PC-3 (cell line): Measurements from ENCODE around the gene CBFA2T2. TPM values are rescaled to one million over a fixed set of nuclear protein-coding genes. Genes with fewer than 3 reads are reported as not detected.

Source experiments
- ATAC-seq: fragments of 200-7000 bp; cut with Tn5 transposase; 2 replicates; pipeline ENCODE4 v1.9.1; 2020; ENCODE audit warnings: mild to moderate bottlenecking, moderate library complexity
- BruUV-seq: library from RNA; stranded (reverse); fragments of 400-500 nt; replicated peaks from 2 replicates; lab custom pipeline; 2021; lab: Mats Ljungman, UMichigan
- CTCF ChIA-PET: fragments of 300-600 bp; sonication (Branson Sonifier 250); formaldehyde crosslinking; loops from one replicate; lab custom pipeline; 2022; ENCODE audit warnings: antibody characterized with exemption; lab: Charles Lee
- POLR2A ChIA-PET: fragments of 300-600 bp; sonication (Branson Sonifier 250); formaldehyde crosslinking; loops from one replicate; lab custom pipeline; 2022; ENCODE audit warnings: antibody characterized with exemption; ENCODE audit not compliant: unreplicated experiment; lab: Charles Lee
- DNase-seq: peaks from one replicate; pipeline ENCODE4 v3.0.0-alpha.2; 2015
- H2AFZ ChIP-seq: fragments of 300-600 bp; sonication (generic); 2 replicates; pipeline ENCODE4 v1.6.0; 2016; ENCODE audit warnings: antibody characterized with exemption, low read length
- H3F3A ChIP-seq: fragments of 300-600 bp; sonication (generic); one replicate; pipeline ENCODE4 v1.6.0; 2017; ENCODE audit warnings: antibody characterized with exemption, low read length, control low read depth, mild to moderate bottlenecking; ENCODE audit not compliant: unreplicated experiment
- H3K27ac ChIP-seq: fragments of 300-600 bp; sonication (generic); 2 replicates; pipeline ENCODE4 v1.5.1; 2016; ENCODE audit warnings: mild to moderate bottlenecking, low read length
- H3K27me3 ChIP-seq: fragments of 300-600 bp; sonication (generic); 2 replicates; pipeline ENCODE4 v1.6.1; 2016; ENCODE audit warnings: low read length, mixed read lengths
- H3K36me3 ChIP-seq: fragments of 300-600 bp; sonication (generic); 2 replicates; pipeline ENCODE4 v1.6.1; 2016; ENCODE audit warnings: low read depth, mixed run types, low read length, mixed read lengths
- H3K4me1 ChIP-seq: fragments of 300-600 bp; sonication (generic); 2 replicates; pipeline ENCODE4 v1.5.1; 2016; ENCODE audit warnings: low read length; ENCODE audit not compliant: insufficient read depth
- H3K4me2 ChIP-seq: fragments of 300-600 bp; sonication (generic); 2 replicates; pipeline ENCODE4 v1.6.0; 2016; ENCODE audit warnings: low read length
- H3K4me3 ChIP-seq: fragments of 300-600 bp; sonication (generic); 2 replicates; pipeline ENCODE4 v1.5.1; 2016; ENCODE audit warnings: mild to moderate bottlenecking, low read length, mixed read lengths
- H3K79me2 ChIP-seq: fragments of 300-600 bp; sonication (generic); 2 replicates; pipeline ENCODE4 v1.6.1; 2017; ENCODE audit warnings: low read length, mixed read lengths
- H3K9ac ChIP-seq: fragments of 300-600 bp; sonication (generic); 2 replicates; pipeline ENCODE4 v1.6.0; 2016; ENCODE audit warnings: mild to moderate bottlenecking, low read length
- H3K9me2 ChIP-seq: fragments of 300-600 bp; sonication (generic); replicated peaks from 2 replicates; pipeline ENCODE4 v1.6.1; 2016; ENCODE audit warnings: mixed run types, low read length, mixed read lengths
- H3K9me3 ChIP-seq: fragments of 300-600 bp; sonication (generic); 2 replicates; pipeline ENCODE4 v1.6.1; 2016; ENCODE audit warnings: low read length, mixed read lengths
- H4K20me1 ChIP-seq: fragments of 300-600 bp; sonication (generic); 2 replicates; pipeline ENCODE4 v1.6.1; 2016; ENCODE audit warnings: low read length, mixed read lengths
- CTCF ChIP-seq: fragments of 300-600 bp; sonication (generic); conservative IDR thresholded peaks from 2 replicates; pipeline ENCODE4 v1.5.1; 2017; ENCODE audit warnings: antibody characterized with exemption, low read depth, mild to moderate bottlenecking, low read length
- EZH2 ChIP-seq: fragments of 300-600 bp; sonication (generic); IDR thresholded peaks from one replicate; pipeline ENCODE4 v1.6.1; 2017; ENCODE audit warnings: antibody characterized with exemption, mild to moderate bottlenecking, low read length; ENCODE audit not compliant: unreplicated experiment
- EZH2phosphoT487 ChIP-seq: fragments of 300-600 bp; sonication (generic); IDR thresholded peaks from 2 replicates; pipeline ENCODE4 v1.6.1; 2018; ENCODE audit warnings: mild to moderate bottlenecking, antibody characterized with exemption, low read length, borderline replicate concordance
- intact Hi-C: fragments of 100-400 bp; cut with micrococcal nuclease; formaldehyde crosslinking; loops from 2 replicates; pipeline ENCODE4 v1.9.0; 2023
- total RNA-seq: library from RNA; depleted of rRNA; stranded (reverse); fragments of >200 nt; gene quantifications from 2 replicates; pipeline ENCODE4 v1.2.3, GENCODE V29; 2014

CBFA2T2 gene
- total RNA-seq, 1 experiment from 2014 or later, result 9.7 TPM

GRCh38 chr20:33465481-33466302, 24.2 kb upstream of the CBFA2T2 start:
- no peak overlapping the region for H3K27ac ChIP-seq
- H3K9me3 ChIP-seq, result no peaks in the 10 kb centered on the region
- TF ChIP-seq EZH2phosphoT487, result no peak
- TF ChIP-seq CTCF, result no peak
- TF ChIP-seq EZH2, result no peak
- no peak overlapping the region for H3K4me3 ChIP-seq
- no peaks in the 10 kb centered on the region for H3K9me2 ChIP-seq
- H3K27me3 ChIP-seq, result no peaks in the 10 kb centered on the region
- intact Hi-C loops, result no loop called here
- H3K36me3 ChIP-seq, result no peaks in the 10 kb centered on the region
- no peak overlapping the region for H3K4me2 ChIP-seq
- ChIA-PET POLR2A (no interaction called here), CTCF (no interaction called here)
- ATAC-seq (no peak), DNase-seq (no peak)
- no peaks in the 10 kb centered on the region for H3K4me1 ChIP-seq
- H3F3A ChIP-seq, result no peaks in the 10 kb centered on the region
- BruUV-seq, result no TSS peak
- no peak overlapping the region for H3K9ac ChIP-seq
- H3K79me2 ChIP-seq, result no peaks in the 10 kb centered on the region
- H4K20me1 ChIP-seq, result no peaks in the 10 kb centered on the region
- no peak overlapping the region for H2AFZ ChIP-seq

- H2AFZ ChIP-seq, result no peak overlapping the region
- no peak overlapping the region for H3K27ac ChIP-seq
- no peaks in the 10 kb centered on the region for H3K36me3 ChIP-seq
- ATAC-seq (no peak), DNase-seq (no peak)
- H4K20me1 ChIP-seq, result no peaks in the 10 kb centered on the region
- H3K9ac ChIP-seq, result no peak overlapping the region
- no TSS peak for BruUV-seq
- H3K4me1 ChIP-seq, result no peaks in the 10 kb centered on the region
- H3F3A ChIP-seq, result no peaks in the 10 kb centered on the region
- no peaks in the 10 kb centered on the region for H3K9me3 ChIP-seq
- intact Hi-C loops, result no loop called here
- H3K4me2 ChIP-seq, result no peak overlapping the region
- TF ChIP-seq EZH2, result no peak
- no peak for TF ChIP-seq CTCF
- no peak for TF ChIP-seq EZH2phosphoT487
- H3K27me3 ChIP-seq, result no peaks in the 10 kb centered on the region
- H3K4me3 ChIP-seq, result no peak overlapping the region
- H3K79me2 ChIP-seq, result no peaks in the 10 kb centered on the region
- no peaks in the 10 kb centered on the region for H3K9me2 ChIP-seq
- CTCF ChIA-PET, result no interaction called here
- POLR2A ChIA-PET, result no interaction called here
These were observed 23.6 kb upstream of the CBFA2T2 start for GRCh38 chr20:33466303-33466646.

GRCh38 chr20:33470457-33470856, 19.4 kb upstream of the CBFA2T2 start:
- Histone ChIP-seq H3K79me2 (no peaks in the 10 kb centered on the region), H4K20me1 (no peaks in the 10 kb centered on the region), H3F3A (no peaks in the 10 kb centered on the region), H3K27ac (no peak overlapping the region), H2AFZ (no peak overlapping the region), H3K4me2 (no peak overlapping the region), H3K4me1 (no peaks in the 10 kb centered on the region), H3K9me3 (no peaks in the 10 kb centered on the region), H3K9me2 (no peaks in the 10 kb centered on the region), H3K9ac (no peak overlapping the region), H3K36me3 (no peaks in the 10 kb centered on the region), H3K4me3 (no peak overlapping the region), H3K27me3 (no peaks in the 10 kb centered on the region)
- no peak for ATAC-seq
- intact Hi-C loops, result no loop called here
- no TSS peak for BruUV-seq
- TF ChIP-seq EZH2 (no peak), EZH2phosphoT487 (no peak), CTCF (no peak)
- DNase-seq, result no peak
- ChIA-PET CTCF (interaction anchor here (0.7 to 1.0 kb wide), 3 partner anchors 13 to 208 kb away, joined by 3 to 9 read pairs (median 3); no protein-coding TSS in a partner anchor), POLR2A (interaction anchor here (0.6 kb wide), 1 partner anchor 325 kb away, joined by 4 read pairs; no protein-coding TSS in a partner anchor)
